ENCODE data around the gene GRXCR1.
A peak's percentile ranks its signal among the peaks of the same experiment; 100 is the strongest.

Gene GRXCR1

DNA sequence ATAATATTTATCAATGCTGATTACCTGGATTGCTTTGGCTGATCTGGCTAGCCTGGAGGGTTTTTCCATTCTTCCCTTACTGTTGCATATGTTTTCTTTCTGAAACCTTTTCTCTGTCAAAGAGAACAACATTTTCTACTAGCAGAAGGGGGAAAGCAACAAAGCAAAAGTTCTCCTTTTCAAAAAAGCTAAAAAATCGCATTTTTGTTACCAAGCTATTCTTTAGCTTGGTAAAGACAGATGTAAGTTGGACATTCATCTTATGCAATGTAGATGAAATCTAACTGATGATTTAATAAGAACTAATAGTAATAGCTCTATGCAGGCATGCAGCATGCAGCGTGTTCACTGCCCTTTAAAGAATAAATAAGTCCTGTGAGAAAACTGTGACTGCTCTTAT, at the start of gene GRXCR1:
GRXCR1 (plus strand) TSS at position 301 of the 400 bp plus-strand sequence. CDS start 554 bp downstream, outside the sequence.
- no peak for DNase-seq (ENCODE audit: low read depth)
- H3K4me3 ChIP-seq (ENCODE audit: low read depth, low read length): no peak within 1 kb of the TSS
- TF ChIP-seq, protein P1, sequence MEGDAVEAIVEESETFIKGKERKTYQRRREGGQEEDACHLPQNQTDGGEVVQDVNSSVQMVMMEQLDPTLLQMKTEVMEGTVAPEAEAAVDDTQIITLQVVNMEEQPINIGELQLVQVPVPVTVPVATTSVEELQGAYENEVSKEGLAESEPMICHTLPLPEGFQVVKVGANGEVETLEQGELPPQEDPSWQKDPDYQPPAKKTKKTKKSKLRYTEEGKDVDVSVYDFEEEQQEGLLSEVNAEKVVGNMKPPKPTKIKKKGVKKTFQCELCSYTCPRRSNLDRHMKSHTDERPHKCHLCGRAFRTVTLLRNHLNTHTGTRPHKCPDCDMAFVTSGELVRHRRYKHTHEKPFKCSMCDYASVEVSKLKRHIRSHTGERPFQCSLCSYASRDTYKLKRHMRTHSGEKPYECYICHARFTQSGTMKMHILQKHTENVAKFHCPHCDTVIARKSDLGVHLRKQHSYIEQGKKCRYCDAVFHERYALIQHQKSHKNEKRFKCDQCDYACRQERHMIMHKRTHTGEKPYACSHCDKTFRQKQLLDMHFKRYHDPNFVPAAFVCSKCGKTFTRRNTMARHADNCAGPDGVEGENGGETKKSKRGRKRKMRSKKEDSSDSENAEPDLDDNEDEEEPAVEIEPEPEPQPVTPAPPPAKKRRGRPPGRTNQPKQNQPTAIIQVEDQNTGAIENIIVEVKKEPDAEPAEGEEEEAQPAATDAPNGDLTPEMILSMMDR (IDR thresholded peaks at IDR 0.05; ENCODE audit: insufficient read depth, low read depth, low read length, missing control alignments): no peak

DNA sequence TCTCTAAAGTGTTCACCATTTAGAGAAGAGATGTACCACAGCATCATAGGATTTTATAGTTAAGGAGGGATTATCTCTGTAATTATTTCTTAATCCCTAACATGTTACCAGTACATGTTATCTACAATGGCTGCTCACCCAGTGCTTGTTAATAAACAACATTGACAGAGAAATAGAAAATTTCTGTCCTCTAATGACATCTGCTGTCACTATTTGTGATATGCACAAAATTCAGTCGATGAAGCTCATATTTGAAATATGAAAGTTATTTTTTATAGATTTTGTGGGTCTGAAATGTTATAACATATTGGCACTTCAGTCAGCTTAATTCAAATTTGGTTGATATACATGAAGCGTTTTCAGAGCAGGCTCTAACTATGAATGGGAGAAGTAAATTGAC, 48.8 kb upstream of the GRXCR1 start:
- H3K4me3 ChIP-seq (ENCODE audit: low read depth, low read length): no peak overlapping the region
- DNase-seq (ENCODE audit: low read depth): no peak
- TF ChIP-seq, protein P1 (IDR thresholded peaks at IDR 0.05; ENCODE audit: insufficient read depth, low read depth, low read length, missing control alignments): no peak

DNA sequence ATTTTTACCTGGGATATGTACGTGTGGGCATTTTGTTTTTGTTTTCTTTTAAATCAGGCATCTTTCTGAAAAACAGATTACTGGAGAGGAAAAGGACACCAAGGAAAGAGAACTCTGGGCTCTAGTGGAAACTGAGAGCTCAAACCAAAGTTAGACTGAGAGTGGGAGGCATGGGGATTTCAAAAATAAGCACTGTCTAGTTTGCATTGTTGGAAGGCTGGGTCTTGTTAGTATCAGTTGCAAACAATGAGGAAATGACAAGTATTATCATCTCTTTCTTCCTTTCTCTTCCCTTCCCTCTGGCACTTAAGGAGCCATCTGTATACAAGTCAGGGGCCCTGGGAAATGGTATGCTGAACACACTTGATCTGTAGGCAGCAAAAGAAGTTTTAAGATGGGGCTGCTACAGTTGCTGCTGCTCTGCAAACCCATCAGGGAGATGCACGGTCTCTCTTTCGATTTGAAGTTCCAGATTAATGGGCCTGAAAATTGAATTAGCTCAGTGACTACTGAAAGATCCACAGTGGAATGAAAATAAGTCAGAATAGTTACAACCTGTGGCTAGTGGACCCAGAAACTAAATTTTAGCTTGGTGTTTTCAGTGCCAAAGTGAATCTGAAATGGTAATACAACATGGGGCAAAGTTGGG, 48.0 kb upstream of the GRXCR1 start:
- DNase-seq (ENCODE audit: low read depth): no peak
- TF ChIP-seq, protein P1 (IDR thresholded peaks at IDR 0.05; ENCODE audit: insufficient read depth, low read depth, low read length, missing control alignments): no peak
- H3K4me3 ChIP-seq (ENCODE audit: low read depth, low read length): no peak overlapping the region

DNA sequence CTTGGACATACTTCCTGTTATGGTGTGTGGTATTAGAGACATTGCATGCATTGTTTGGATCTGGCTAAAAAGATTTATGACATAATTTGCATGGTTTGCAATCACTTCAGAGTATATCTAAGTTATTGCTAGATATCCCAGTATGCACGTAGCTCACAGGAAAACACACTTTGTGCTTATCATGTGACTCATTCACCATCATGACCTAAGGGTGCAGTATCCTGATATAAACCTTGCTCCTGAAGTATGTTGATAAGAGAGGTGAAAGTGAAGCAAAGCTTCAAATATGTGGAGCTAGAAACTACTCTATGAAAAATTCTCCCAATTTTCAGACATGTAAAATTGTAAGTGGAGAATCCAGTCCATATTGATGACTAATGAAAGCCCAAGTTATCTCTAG, 46.9 kb upstream of the GRXCR1 start:
- no peak overlapping the region for H3K4me3 ChIP-seq (ENCODE audit: low read depth, low read length)
- no peak for DNase-seq (ENCODE audit: low read depth)
- TF ChIP-seq, protein P1 (IDR thresholded peaks at IDR 0.05; ENCODE audit: insufficient read depth, low read depth, low read length, missing control alignments): no peak

GRCh38 chr4:42855779-42856178, 36.7 kb upstream of the GRXCR1 start:
- TF ChIP-seq, protein P1 (IDR thresholded peaks at IDR 0.05; ENCODE audit: insufficient read depth, low read depth, low read length, missing control alignments): no peak
- H3K4me3 ChIP-seq (ENCODE audit: low read depth, low read length): no peak overlapping the region
- DNase-seq (ENCODE audit: low read depth): no peak

GRCh38 chr4:42865572-42866189, 26.8 kb upstream of the GRXCR1 start:
- DNase-seq (ENCODE audit: low read depth): peak; percentile 62
- H3K4me3 ChIP-seq (ENCODE audit: low read depth, low read length): no peak overlapping the region
- TF ChIP-seq, protein P1 (IDR thresholded peaks at IDR 0.05; ENCODE audit: insufficient read depth, low read depth, low read length, missing control alignments): peak; percentile 65
